Panc1 (cell line): ENCODE data around the gene SDC3. TPM values are rescaled to one million over a fixed set of nuclear protein-coding genes. Genes with fewer than 3 reads are reported as not detected.

Source experiments
- ATAC-seq: fragments of 200-7000 bp; cut with Tn5 transposase; 2 replicates; pipeline ENCODE4 v1.9.1; 2020; ENCODE audit warnings: mild to moderate bottlenecking, moderate library complexity
- BruUV-seq: library from RNA; stranded (reverse); fragments of 400-500 nt; replicated peaks from 2 replicates; lab custom pipeline; 2021; lab: Mats Ljungman, UMichigan
- CTCF ChIA-PET: fragments of 300-600 bp; sonication (Branson Sonifier 250); formaldehyde crosslinking; loops from one replicate; lab custom pipeline; 2022; ENCODE audit warnings: antibody characterized with exemption; lab: Charles Lee
- POLR2A ChIA-PET: fragments of 300-600 bp; sonication (Branson Sonifier 250); formaldehyde crosslinking; loops from one replicate; lab custom pipeline; 2022; ENCODE audit warnings: antibody characterized with exemption; lab: Charles Lee
- DNase-seq: peaks from one replicate; pipeline ENCODE4 v3.0.0-alpha.2; 2010; ENCODE audit warnings: low read depth, low spot score
- H3K27ac ChIP-seq: 2 replicates; pipeline ENCODE4 v1.5.1; 2011; ENCODE audit warnings: mild to moderate bottlenecking, low read length, inconsistent platforms
- H3K27me3 ChIP-seq: fragments of 200-500 bp; sonication (Bioruptor generic); 2 replicates; pipeline ENCODE4 v1.6.0; 2014; ENCODE audit warnings: low read length, inconsistent platforms; ENCODE audit not compliant: control insufficient read depth, insufficient read depth
- H3K36me3 ChIP-seq: fragments of 200-500 bp; sonication (Bioruptor generic); 2 replicates; pipeline ENCODE4 v1.5.1; 2014; ENCODE audit warnings: inconsistent platforms, mild to moderate bottlenecking, low read length, moderate library complexity; ENCODE audit not compliant: control insufficient read depth, insufficient read depth
- H3K4me1 ChIP-seq: 2 replicates; pipeline ENCODE4 v1.5.1; 2011; ENCODE audit warnings: inconsistent platforms, mild to moderate bottlenecking, low read length, moderate library complexity; ENCODE audit not compliant: control insufficient read depth, insufficient read depth
- H3K4me3 ChIP-seq, 2 experiments: 2 replicates each; pipeline ENCODE4 v1.5.1; 2011 to 2012; ENCODE audit warnings: low read depth in 2 of 2, low read length in 2 of 2, mild to moderate bottlenecking in 2 of 2, inconsistent platforms in 1 of 2, moderate library complexity in 1 of 2
- H3K9me3 ChIP-seq: fragments of 200-500 bp; sonication (Bioruptor generic); 2 replicates; pipeline ENCODE4 v1.5.1; 2014; ENCODE audit warnings: low read depth, mild to moderate bottlenecking, inconsistent platforms, low read length, moderate library complexity; ENCODE audit not compliant: control insufficient read depth, insufficient read depth
- POLR2AphosphoS5 ChIP-seq: IDR thresholded peaks from 2 replicates; pipeline ENCODE4 v1.6.1; 2012; ENCODE audit warnings: mild to moderate bottlenecking, low read depth, low read length, moderate library complexity
- SIN3A ChIP-seq: IDR thresholded peaks from 2 replicates; pipeline ENCODE4 v1.6.1; 2012; ENCODE audit warnings: low read depth, mild to moderate bottlenecking, low read length, moderate library complexity, borderline replicate concordance; ENCODE audit not compliant: insufficient read depth
- TCF7L2 ChIP-seq: IDR thresholded peaks from 2 replicates; pipeline ENCODE4 v1.6.1; 2011; ENCODE audit warnings: mild to moderate bottlenecking, low read depth, low read length, inconsistent platforms
- in situ Hi-C: cut with HindIII; loops from 2 replicates; pipeline ENCODE4 v1.10.0; 2016; ENCODE audit warnings: low sequenced_read_pairs, low pct_unique_long_range_greater_than_20kb
- intact Hi-C: fragments of 100-400 bp; cut with micrococcal nuclease; formaldehyde crosslinking; loops from one replicate; pipeline ENCODE4 v1.10.0; 2022; ENCODE audit not compliant: unreplicated experiment
- total RNA-seq: library from RNA; stranded (reverse); gene quantifications from one replicate; pipeline ENCODE4 v1.2.1, GENCODE V29; 2021; ENCODE audit not compliant: unreplicated experiment
- TF ChIP-seq, protein P1 (sequence below): fragments of 450-650 bp; IDR thresholded peaks from 2 replicates; pipeline ENCODE4 v1.5.1; 2017; ENCODE audit warnings: mild to moderate bottlenecking
- TF ChIP-seq, protein P2 (sequence below), 2 experiments: IDR thresholded peaks; 2 replicates each; pipeline ENCODE4 v1.6.1; 2011 to 2012; ENCODE audit warnings: low read depth in 2 of 2, control low read depth in 1 of 2, low read length in 1 of 2, mild to moderate bottlenecking in 1 of 2, moderate library complexity in 1 of 2; ENCODE audit not compliant: insufficient read depth in 1 of 2

The SDC3 gene
- total RNA-seq, 1 experiment from 2014 or later: 36.1 TPM

DNA sequence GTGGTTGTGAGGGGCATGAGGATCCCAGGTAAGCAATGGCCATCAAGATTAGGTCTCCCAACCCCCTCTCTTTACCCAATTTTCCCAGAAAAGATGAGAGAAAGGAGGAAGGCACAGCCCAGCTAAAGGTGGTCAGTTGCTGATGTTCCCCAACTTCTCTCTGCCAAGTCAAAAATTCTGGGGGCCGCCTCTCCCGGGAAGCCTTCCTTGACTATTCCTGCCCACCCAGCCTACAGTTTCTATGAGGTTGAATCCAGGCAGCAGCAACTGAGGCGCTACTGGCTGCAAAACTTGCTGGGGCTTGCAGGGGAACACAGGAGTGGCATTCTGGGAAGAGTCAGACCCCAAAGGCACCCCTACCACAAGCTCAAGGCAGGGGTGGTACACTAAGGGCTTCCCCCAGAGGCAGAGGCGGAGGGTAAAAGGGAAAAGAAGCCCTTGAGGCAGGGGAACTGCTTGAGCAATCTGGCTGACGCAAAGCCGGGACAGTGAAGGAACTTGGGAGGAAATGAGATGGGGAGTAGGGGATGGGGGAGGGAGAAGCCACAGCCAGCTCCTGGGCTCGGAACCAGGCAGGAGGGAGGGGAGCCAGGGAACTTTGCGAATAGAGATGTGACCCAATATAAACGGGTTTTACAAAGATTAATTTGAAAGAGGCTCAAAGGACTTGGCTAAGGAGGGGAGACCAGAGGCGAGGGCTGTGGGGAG lies 31.2 kb downstream of the SDC3 start:
- no peaks in the 10 kb centered on the region for H3K36me3 ChIP-seq
- intact Hi-C loops (no loop called here), in situ Hi-C loops (no loop called here)
- no TSS peak for BruUV-seq
- no peak overlapping the region for H3K27ac ChIP-seq
- no peaks in the 10 kb centered on the region for H3K9me3 ChIP-seq
- POLR2A ChIA-PET: no interaction called here
- H3K4me1 ChIP-seq: peaks cover 3% of the 10 kb centered on the region; the same call in 1 of the 2 replicates
- DNase-seq (no peak), ATAC-seq (no peak)
- CTCF ChIA-PET: interaction anchor here (0.6 kb wide), 1 partner anchor 1985 kb away, joined by 3 read pairs; no protein-coding TSS in a partner anchor
- TF ChIP-seq TCF7L2 (no peak), POLR2AphosphoS5 (no peak)
- TF ChIP-seq, protein P1, sequence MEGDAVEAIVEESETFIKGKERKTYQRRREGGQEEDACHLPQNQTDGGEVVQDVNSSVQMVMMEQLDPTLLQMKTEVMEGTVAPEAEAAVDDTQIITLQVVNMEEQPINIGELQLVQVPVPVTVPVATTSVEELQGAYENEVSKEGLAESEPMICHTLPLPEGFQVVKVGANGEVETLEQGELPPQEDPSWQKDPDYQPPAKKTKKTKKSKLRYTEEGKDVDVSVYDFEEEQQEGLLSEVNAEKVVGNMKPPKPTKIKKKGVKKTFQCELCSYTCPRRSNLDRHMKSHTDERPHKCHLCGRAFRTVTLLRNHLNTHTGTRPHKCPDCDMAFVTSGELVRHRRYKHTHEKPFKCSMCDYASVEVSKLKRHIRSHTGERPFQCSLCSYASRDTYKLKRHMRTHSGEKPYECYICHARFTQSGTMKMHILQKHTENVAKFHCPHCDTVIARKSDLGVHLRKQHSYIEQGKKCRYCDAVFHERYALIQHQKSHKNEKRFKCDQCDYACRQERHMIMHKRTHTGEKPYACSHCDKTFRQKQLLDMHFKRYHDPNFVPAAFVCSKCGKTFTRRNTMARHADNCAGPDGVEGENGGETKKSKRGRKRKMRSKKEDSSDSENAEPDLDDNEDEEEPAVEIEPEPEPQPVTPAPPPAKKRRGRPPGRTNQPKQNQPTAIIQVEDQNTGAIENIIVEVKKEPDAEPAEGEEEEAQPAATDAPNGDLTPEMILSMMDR: no peak
- no peak overlapping the region for H3K4me3 ChIP-seq
- H3K27me3 ChIP-seq: no peaks in the 10 kb centered on the region

DNA sequence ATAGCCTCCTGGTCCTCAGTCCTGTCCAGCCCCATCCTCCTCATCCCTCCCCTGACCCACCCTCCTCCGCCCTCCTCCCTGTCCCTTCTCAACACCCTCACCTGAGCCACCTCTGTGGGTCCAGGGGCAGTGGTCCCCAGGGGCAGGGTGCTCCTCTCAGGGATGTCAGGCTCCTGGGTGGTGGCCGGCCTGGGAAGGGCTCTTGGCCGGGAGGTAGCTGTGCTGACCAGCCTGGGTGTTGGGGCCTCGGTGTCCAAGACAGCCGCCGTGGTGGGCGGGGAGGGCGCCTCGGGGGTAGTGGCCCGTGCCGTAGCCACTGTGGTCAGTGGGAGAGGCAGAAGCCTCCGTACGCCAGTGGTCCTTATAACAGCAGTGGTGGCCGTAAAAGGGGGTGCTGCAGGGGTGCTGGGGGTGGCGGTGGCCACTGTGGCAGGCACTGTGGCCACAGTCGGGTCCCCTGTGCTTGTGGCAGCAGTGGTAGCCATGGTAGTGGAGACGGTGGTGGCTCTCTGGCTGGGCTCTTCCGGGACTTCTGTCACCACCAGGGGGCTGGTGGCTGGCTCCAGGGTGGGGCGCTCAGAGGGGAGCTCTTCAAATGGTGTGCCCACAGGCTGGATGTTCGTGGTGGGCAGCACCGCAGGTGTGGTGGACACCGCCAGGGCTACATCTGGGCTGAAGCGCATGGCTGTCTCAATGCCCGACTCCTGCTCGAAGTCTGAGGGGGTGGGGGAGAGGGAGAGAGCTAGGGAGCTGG lies 31.9 kb downstream of the SDC3 start:
- H3K27ac ChIP-seq: no peak overlapping the region
- TF ChIP-seq, protein P1: no peak
- no peak for TF ChIP-seq TCF7L2
- no peak for TF ChIP-seq POLR2AphosphoS5
- TF ChIP-seq, protein P2, sequence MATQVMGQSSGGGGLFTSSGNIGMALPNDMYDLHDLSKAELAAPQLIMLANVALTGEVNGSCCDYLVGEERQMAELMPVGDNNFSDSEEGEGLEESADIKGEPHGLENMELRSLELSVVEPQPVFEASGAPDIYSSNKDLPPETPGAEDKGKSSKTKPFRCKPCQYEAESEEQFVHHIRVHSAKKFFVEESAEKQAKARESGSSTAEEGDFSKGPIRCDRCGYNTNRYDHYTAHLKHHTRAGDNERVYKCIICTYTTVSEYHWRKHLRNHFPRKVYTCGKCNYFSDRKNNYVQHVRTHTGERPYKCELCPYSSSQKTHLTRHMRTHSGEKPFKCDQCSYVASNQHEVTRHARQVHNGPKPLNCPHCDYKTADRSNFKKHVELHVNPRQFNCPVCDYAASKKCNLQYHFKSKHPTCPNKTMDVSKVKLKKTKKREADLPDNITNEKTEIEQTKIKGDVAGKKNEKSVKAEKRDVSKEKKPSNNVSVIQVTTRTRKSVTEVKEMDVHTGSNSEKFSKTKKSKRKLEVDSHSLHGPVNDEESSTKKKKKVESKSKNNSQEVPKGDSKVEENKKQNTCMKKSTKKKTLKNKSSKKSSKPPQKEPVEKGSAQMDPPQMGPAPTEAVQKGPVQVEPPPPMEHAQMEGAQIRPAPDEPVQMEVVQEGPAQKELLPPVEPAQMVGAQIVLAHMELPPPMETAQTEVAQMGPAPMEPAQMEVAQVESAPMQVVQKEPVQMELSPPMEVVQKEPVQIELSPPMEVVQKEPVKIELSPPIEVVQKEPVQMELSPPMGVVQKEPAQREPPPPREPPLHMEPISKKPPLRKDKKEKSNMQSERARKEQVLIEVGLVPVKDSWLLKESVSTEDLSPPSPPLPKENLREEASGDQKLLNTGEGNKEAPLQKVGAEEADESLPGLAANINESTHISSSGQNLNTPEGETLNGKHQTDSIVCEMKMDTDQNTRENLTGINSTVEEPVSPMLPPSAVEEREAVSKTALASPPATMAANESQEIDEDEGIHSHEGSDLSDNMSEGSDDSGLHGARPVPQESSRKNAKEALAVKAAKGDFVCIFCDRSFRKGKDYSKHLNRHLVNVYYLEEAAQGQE (IDR thresholded peaks at IDR 0.05; ENCODE audit: insufficient read depth in 1 of 2, low read depth in 2 of 2, low read length in 1 of 2): no peak
- TF ChIP-seq SIN3A: no peak
- intact Hi-C loops: no loop called here
- in situ Hi-C loops: no loop called here
- H3K9me3 ChIP-seq: no peaks in the 10 kb centered on the region
- ChIA-PET CTCF (no interaction called here), POLR2A (no interaction called here)
- H3K27me3 ChIP-seq: no peaks in the 10 kb centered on the region
- peaks cover 3% of the 10 kb centered on the region; the same call in 1 of the 2 replicates for H3K4me1 ChIP-seq
- H3K4me3 ChIP-seq: no peak overlapping the region
- DNase-seq (no peak), ATAC-seq (no peak)
- no peaks in the 10 kb centered on the region for H3K36me3 ChIP-seq
- BruUV-seq: no TSS peak
